WI38 (cell line): ENCODE measurements around the gene ALG10B.

Experiments
- H3K4me3 ChIP-seq: 2 replicates; pipeline ENCODE4 v1.5.1; 2011; ENCODE audit warnings: low read depth, mild to moderate bottlenecking, control low read depth, low read length
- TF ChIP-seq, protein P1 (sequence below): IDR thresholded peaks from 2 replicates; pipeline ENCODE4 v1.5.1; 2012; ENCODE audit warnings: low read depth, mild to moderate bottlenecking, control low read depth, low read length

The ALG10B gene

DNA sequence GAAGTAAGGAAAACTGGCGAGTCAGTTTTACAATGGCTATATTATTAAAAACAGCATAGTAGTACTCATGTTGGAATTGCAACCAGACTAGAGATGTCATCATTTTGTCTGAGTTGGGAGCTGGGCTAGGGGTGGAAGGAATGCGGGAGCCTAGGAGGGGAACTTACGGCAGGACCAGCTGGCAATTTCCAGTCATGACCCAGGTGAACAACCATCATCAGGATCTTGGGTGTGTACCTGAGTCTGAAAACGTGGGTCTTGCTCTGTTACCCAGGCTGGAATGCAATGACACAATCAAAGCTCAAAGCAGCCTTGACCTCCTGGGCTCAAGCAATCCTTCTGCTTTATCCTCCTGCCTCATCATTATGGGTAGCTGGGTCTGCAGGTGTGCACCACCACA is 50.9 kb downstream of the ALG10B start:
- TF ChIP-seq, protein P1, sequence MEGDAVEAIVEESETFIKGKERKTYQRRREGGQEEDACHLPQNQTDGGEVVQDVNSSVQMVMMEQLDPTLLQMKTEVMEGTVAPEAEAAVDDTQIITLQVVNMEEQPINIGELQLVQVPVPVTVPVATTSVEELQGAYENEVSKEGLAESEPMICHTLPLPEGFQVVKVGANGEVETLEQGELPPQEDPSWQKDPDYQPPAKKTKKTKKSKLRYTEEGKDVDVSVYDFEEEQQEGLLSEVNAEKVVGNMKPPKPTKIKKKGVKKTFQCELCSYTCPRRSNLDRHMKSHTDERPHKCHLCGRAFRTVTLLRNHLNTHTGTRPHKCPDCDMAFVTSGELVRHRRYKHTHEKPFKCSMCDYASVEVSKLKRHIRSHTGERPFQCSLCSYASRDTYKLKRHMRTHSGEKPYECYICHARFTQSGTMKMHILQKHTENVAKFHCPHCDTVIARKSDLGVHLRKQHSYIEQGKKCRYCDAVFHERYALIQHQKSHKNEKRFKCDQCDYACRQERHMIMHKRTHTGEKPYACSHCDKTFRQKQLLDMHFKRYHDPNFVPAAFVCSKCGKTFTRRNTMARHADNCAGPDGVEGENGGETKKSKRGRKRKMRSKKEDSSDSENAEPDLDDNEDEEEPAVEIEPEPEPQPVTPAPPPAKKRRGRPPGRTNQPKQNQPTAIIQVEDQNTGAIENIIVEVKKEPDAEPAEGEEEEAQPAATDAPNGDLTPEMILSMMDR: no peak
- H3K4me3 ChIP-seq: no peak overlapping the region

DNA sequence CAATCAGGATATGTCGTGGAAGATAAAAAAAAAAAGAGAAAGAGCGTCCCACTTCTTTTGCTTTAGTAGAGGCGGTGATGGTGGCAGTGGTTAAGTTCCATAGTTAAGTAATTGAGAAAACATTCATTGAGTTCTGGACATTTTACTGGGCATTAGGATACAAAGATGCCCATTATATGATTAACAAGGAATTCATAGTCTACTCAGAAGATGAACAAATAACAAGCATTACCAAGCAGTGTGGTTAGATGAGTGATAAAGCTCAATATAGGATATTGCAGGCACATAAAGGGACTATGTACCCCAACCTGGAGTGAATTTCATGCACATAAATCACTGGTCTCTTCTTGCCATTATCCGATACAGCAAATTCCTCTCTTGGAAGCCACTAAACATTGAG is 53.7 kb downstream of the ALG10B start:
- no peak overlapping the region for H3K4me3 ChIP-seq
- TF ChIP-seq, protein P1: no peak

DNA sequence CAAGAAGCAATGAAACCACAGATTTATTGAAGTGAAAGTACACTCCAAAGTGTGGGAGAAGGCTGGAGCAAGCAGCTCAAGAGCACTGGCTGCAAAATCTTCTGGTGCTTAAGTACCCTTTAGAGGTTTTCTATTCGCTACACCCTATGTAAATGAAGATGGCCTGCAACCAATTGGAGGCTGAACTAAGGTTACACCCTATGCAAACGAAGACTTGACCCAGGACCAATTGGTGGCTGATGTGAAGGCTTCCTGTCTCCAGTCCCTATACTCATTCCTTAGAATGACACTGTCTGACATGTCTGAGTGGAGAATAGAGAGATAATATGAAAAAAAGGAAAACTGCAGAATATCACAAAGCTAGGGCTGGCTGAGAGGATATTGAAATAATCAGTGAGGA is 57.2 kb downstream of the ALG10B start:
- TF ChIP-seq, protein P1: no peak
- H3K4me3 ChIP-seq: no peak overlapping the region

DNA sequence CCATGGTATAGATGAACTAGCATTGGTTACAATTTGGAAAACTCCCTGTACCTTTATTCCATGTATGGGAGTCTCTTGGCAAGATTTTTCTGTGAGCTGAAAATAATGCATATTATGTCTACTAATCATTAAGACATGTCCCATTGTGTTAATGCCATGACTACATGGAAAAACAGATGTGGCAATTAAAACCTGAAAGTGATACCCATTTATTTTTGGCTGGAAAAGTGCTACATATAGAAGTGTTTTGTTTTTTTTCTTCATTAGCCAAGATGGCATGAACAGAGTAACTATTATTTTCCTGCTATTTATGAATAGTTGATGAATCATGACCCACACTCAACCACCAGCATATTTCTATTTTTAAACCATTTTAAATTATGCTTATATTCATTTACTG is 58.2 kb downstream of the ALG10B start:
- no peak overlapping the region for H3K4me3 ChIP-seq
- TF ChIP-seq, protein P1: no peak
